BLaER1 (cell line): ENCODE results near the gene RNF144B.
"Not testable (repeated sequence)": the region's sequence is repeated elsewhere in the genome, so short reads cannot be mapped to it uniquely, and the experiment has no call there.

Experiments
- H3K27ac ChIP-seq: shearing (Covaris generic); formaldehyde crosslinking; 2 replicates; pipeline ENCODE4 v1.8.1; 2022
- H3K27me3 ChIP-seq: shearing (Covaris generic); formaldehyde crosslinking; 2 replicates; pipeline ENCODE4 v1.8.1; 2022
- H3K36me3 ChIP-seq: shearing (Covaris generic); formaldehyde crosslinking; 2 replicates; pipeline ENCODE4 v1.8.1; 2022
- H3K4me1 ChIP-seq: shearing (Covaris generic); formaldehyde crosslinking; 2 replicates; pipeline ENCODE4 v1.8.1; 2022
- H3K4me2 ChIP-seq: shearing (Covaris generic); formaldehyde crosslinking; 2 replicates; pipeline ENCODE4 v1.8.1; 2022
- H3K4me3 ChIP-seq: shearing (Covaris generic); formaldehyde crosslinking; 2 replicates; pipeline ENCODE4 v1.8.1; 2022
- H3K9ac ChIP-seq: shearing (Covaris generic); formaldehyde crosslinking; 2 replicates; pipeline ENCODE4 v1.8.1; 2022
- H3K9me3 ChIP-seq: shearing (Covaris generic); formaldehyde crosslinking; 2 replicates; pipeline ENCODE4 v1.8.1; 2022
- H4K20me1 ChIP-seq: shearing (Covaris generic); formaldehyde crosslinking; 2 replicates; pipeline ENCODE4 v1.8.1; 2022
- Cebpa-rat ChIP-seq: shearing (Covaris generic); IDR thresholded peaks from 2 replicates; pipeline ENCODE4 v1.8.1; 2022

The RNF144B gene

GRCh38 chr6:18352001-18352400 lies 35.1 kb upstream of the RNF144B start:
- Histone ChIP-seq H3K36me3 (no peaks in the 10 kb centered on the region), H3K27ac (no peak overlapping the region), H3K4me3 (no peak overlapping the region), H3K4me1 (no peaks in the 10 kb centered on the region; the same call in 1 of the 2 replicates), H3K4me2 (no peak overlapping the region), H3K9me3 (no peaks in the 10 kb centered on the region), H3K9ac (no peak overlapping the region), H4K20me1 (no peaks in the 10 kb centered on the region), H3K27me3 (no peaks in the 10 kb centered on the region)
- TF ChIP-seq Cebpa-rat: no peak

DNA sequence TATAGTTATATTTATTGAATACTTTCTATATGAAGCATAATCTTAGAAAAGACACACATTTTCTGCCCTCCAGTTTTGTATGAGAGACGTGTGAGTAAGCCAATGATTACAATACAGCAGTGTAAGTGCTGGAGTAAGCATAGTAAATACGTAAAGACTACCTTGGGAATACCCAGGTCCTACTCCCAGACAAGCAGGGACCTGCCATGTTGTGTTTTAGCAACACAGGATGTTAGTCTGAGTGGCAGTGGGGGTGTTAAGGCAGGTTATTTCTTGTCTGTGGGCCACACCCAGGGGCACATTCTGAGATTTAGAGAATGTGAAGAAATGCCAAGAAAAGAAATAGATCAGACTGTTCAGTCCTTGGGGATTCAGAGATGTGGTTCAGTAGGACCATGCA lies 34.3 kb upstream of the RNF144B start:
- H3K4me2 ChIP-seq: no peak overlapping the region

GRCh38 chr6:18353251-18353650 lies 33.9 kb upstream of the RNF144B start:
- Histone ChIP-seq H3K4me2 (no peak overlapping the region), H3K4me1 (no peaks in the 10 kb centered on the region; the same call in 1 of the 2 replicates), H3K27ac (no peak overlapping the region), H3K9ac (no peak overlapping the region), H4K20me1 (no peaks in the 10 kb centered on the region), H3K27me3 (no peaks in the 10 kb centered on the region), H3K9me3 (peaks cover 3% of the 10 kb centered on the region; the same call in 1 of the 2 replicates), H3K36me3 (no peaks in the 10 kb centered on the region), H3K4me3 (no peak overlapping the region)
- no peak for TF ChIP-seq Cebpa-rat

More for the DNA sequence above, 34.3 kb upstream of the RNF144B start:
- Histone ChIP-seq H3K4me3 (no peak overlapping the region), H3K27ac (no peak overlapping the region), H4K20me1 (no peaks in the 10 kb centered on the region), H3K36me3 (no peaks in the 10 kb centered on the region), H3K4me1 (no peaks in the 10 kb centered on the region; the same call in 1 of the 2 replicates), H3K9ac (no peak overlapping the region), H3K9me3 (peaks cover 3% of the 10 kb centered on the region; the same call in 1 of the 2 replicates), H3K27me3 (no peaks in the 10 kb centered on the region)
- TF ChIP-seq Cebpa-rat: no peak

- not testable (repeated sequence) for H3K4me2 ChIP-seq, H3K36me3 ChIP-seq, H3K27me3 ChIP-seq, H3K9ac ChIP-seq, H3K9me3 ChIP-seq, H3K4me3 ChIP-seq, H3K27ac ChIP-seq, H4K20me1 ChIP-seq
- H3K4me1 ChIP-seq: peaks cover 32% of the 10 kb centered on the region
These were observed 29.6 kb upstream of the RNF144B start for GRCh38 chr6:18357546-18357945.

DNA sequence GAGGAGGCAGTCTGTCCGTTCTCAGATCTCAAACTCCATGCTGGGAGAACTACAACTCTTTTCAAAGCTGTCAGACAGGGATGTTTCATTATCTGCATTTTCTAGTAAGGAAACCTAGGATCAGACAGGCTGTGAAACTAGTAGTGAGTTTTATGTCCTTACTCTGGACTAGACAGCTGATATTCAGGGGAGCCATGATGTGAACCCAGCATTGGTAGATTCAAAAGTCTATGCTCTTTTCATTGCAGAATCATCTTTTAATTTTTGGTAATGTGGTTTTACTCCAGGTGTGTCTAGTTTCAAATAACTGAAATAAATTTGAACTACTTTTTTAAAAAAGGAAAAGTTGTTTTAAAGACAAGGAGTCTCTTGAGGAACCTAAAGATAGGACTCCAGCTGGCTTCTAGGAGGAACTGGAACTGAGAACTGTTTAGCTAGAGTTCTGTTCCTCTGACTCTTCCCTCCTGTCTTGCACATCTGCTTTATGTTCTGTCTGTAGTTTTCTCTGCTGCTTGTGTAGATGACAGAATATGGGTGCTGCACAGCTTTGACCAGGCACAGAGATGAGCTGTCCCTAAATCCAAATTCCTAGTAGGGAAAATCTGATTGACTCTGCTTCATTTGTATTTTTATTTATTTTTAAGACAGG lies 27.8 kb upstream of the RNF144B start:
- no peak for TF ChIP-seq Cebpa-rat
- no peaks in the 10 kb centered on the region for H4K20me1 ChIP-seq
- no peaks in the 10 kb centered on the region for H3K36me3 ChIP-seq
- H3K4me3 ChIP-seq: no peak overlapping the region
- H3K9me3 ChIP-seq: peaks cover 3% of the 10 kb centered on the region; the same call in 1 of the 2 replicates
- 0 out of 2 replicates have a peak overlapping the region, but pooled peaks have one; percentile 2 for H3K9ac ChIP-seq
- H3K27me3 ChIP-seq: no peaks in the 10 kb centered on the region
- H3K4me2 ChIP-seq: peak overlapping the region; percentile 63
- peak overlapping the region; percentile 58 for H3K27ac ChIP-seq
- H3K4me1 ChIP-seq: peaks cover 35% of the 10 kb centered on the region

GRCh38 chr6:18360188-18360587 lies 27.0 kb upstream of the RNF144B start:
- Histone ChIP-seq H3K27ac (peak overlapping the region; percentile 58), H3K4me3 (no peak overlapping the region), H3K4me1 (peaks cover 35% of the 10 kb centered on the region), H3K36me3 (no peaks in the 10 kb centered on the region), H3K9ac (0 out of 2 replicates have a peak overlapping the region, but pooled peaks have one; percentile 2), H3K27me3 (no peaks in the 10 kb centered on the region), H4K20me1 (no peaks in the 10 kb centered on the region), H3K4me2 (peak overlapping the region; percentile 63), H3K9me3 (peaks cover 4% of the 10 kb centered on the region)
- no peak for TF ChIP-seq Cebpa-rat

- Histone ChIP-seq H3K9me3 (peaks cover 14% of the 10 kb centered on the region), H3K4me3 (no peak overlapping the region), H3K9ac (no peak overlapping the region), H3K4me1 (peaks cover 35% of the 10 kb centered on the region), H3K27me3 (no peaks in the 10 kb centered on the region), H3K36me3 (no peaks in the 10 kb centered on the region), H4K20me1 (no peaks in the 10 kb centered on the region), H3K4me2 (peak overlapping the region; percentile 15; the same call in 1 of the 2 replicates), H3K27ac (no peak overlapping the region)
- no peak for TF ChIP-seq Cebpa-rat
These were observed 25.0 kb upstream of the RNF144B start for GRCh38 chr6:18362058-18362561.

- Histone ChIP-seq H4K20me1 (no peaks in the 10 kb centered on the region), H3K36me3 (no peaks in the 10 kb centered on the region), H3K27me3 (no peaks in the 10 kb centered on the region), H3K4me2 (no peak overlapping the region), H3K4me3 (no peak overlapping the region), H3K27ac (no peak overlapping the region), H3K9ac (no peak overlapping the region), H3K9me3 (peaks cover 12% of the 10 kb centered on the region; the same call in 1 of the 2 replicates), H3K4me1 (peaks cover 31% of the 10 kb centered on the region)
- TF ChIP-seq Cebpa-rat: no peak
These were observed 23.4 kb upstream of the RNF144B start for GRCh38 chr6:18363746-18364145.

DNA sequence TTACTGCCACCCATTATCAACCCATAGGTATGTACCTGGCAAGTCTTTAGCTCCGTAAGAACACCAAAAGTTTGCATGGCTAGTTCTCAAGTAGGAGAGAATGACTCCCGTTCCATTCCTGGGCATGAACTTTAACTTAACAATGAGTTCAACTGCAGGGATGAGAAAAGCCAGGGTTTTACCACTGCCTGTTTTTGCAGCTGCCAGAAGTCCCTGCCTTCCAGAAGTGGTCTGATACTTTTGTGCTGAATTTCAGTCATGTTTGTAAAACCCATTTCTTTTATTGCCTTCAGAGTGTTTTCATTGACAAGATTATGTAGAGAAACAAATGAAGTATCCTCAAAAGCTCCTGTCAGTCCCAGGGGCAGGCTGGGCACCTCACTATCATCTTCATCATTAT lies 22.6 kb upstream of the RNF144B start:
- not testable (repeated sequence) for H3K27me3 ChIP-seq, H3K36me3 ChIP-seq, H3K9ac ChIP-seq, H3K27ac ChIP-seq, H3K4me3 ChIP-seq, H4K20me1 ChIP-seq, H3K4me2 ChIP-seq
- Histone ChIP-seq H3K4me1 (peaks cover 23% of the 10 kb centered on the region), H3K9me3 (peaks cover 12% of the 10 kb centered on the region; the same call in 1 of the 2 replicates)

DNA sequence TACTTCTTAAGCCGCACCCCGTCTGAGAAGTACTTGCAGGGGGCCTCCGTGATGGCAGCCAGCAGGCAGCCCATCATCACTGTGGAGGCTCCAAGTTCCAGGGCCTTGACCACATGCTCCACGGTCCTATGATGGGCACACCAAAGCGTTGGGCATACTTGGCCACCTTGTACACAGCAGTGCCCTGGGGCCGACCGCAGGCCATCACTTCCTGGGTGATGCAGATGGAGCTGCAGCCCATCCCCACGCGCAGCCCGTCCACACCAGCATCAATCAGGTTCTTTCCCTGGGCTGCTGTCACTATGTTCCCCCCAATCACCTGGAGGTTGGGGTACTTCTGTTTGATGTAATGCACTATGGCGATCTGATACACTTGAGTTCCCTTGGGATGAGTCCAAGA lies 19.8 kb upstream of the RNF144B start:
- Histone ChIP-seq H3K9me3 (peaks cover 12% of the 10 kb centered on the region; the same call in 1 of the 2 replicates), H3K27ac (no peak overlapping the region), H3K27me3 (no peaks in the 10 kb centered on the region), H3K9ac (no peak overlapping the region), H3K36me3 (no peaks in the 10 kb centered on the region), H4K20me1 (no peaks in the 10 kb centered on the region), H3K4me3 (no peak overlapping the region), H3K4me2 (no peak overlapping the region), H3K4me1 (peaks cover 4% of the 10 kb centered on the region; the same call in 1 of the 2 replicates)
- no peak for TF ChIP-seq Cebpa-rat
